H9 (cell line): ENCODE data around the gene MIER2. TPM values are rescaled to one million over a fixed set of nuclear protein-coding genes. Genes with fewer than 3 reads are reported as not detected.

Experiments
- DNase-seq: peaks from one replicate; pipeline ENCODE4 v3.0.0-alpha.2; 2017
- H2AFZ ChIP-seq: one replicate; pipeline ENCODE4 v1.6.1; 2013; ENCODE audit warnings: mild to moderate bottlenecking, low read length, control low read depth, moderate library complexity
- H2AK5ac ChIP-seq: 2 replicates; pipeline ENCODE4 v1.6.1; 2013; ENCODE audit warnings: low read length, control low read depth, mixed read lengths; ENCODE audit not compliant: insufficient read length
- H2BK120ac ChIP-seq: one replicate; pipeline ENCODE4 v1.6.1; 2013; ENCODE audit warnings: low read depth, mild to moderate bottlenecking, low read length, control low read depth, inconsistent platforms; ENCODE audit not compliant: poor library complexity, severe bottlenecking
- H2BK12ac ChIP-seq: 2 replicates; pipeline ENCODE4 v1.6.1; 2013; ENCODE audit warnings: low read length, control low read depth, mixed read lengths, low read depth; ENCODE audit not compliant: insufficient read length
- H2BK15ac ChIP-seq: 2 replicates; pipeline ENCODE4 v1.6.1; 2013; ENCODE audit warnings: low read depth, low read length, control low read depth
- H2BK20ac ChIP-seq: one replicate; pipeline ENCODE4 v1.6.1; 2013; ENCODE audit warnings: low read depth, mild to moderate bottlenecking, low read length, control low read depth, inconsistent platforms; ENCODE audit not compliant: poor library complexity, severe bottlenecking
- H2BK5ac ChIP-seq: 2 replicates; pipeline ENCODE4 v1.6.1; 2013; ENCODE audit warnings: low read length, control low read depth, mixed read lengths; ENCODE audit not compliant: insufficient read length
- H3K14ac ChIP-seq: 2 replicates; pipeline ENCODE4 v1.6.1; 2013; ENCODE audit warnings: low read length, control low read depth; ENCODE audit not compliant: insufficient read depth
- H3K18ac ChIP-seq: 2 replicates; pipeline ENCODE4 v1.6.1; 2013; ENCODE audit warnings: low read depth, mild to moderate bottlenecking, mixed read lengths, low read length, control low read depth; ENCODE audit not compliant: insufficient read length
- H3K23ac ChIP-seq: 2 replicates; pipeline ENCODE4 v1.6.1; 2013; ENCODE audit warnings: low read length, control low read depth, mixed read lengths, low read depth; ENCODE audit not compliant: insufficient read length
- H3K23me2 ChIP-seq: 2 replicates; pipeline ENCODE4 v1.6.1; 2013; ENCODE audit warnings: low read depth, mild to moderate bottlenecking, mixed read lengths, low read length, control low read depth; ENCODE audit not compliant: insufficient read length, poor library complexity, severe bottlenecking
- H3K27ac ChIP-seq: 2 replicates; pipeline ENCODE4 v1.5.1; 2013; ENCODE audit warnings: low read length, control low read depth, mixed read lengths, low read depth; ENCODE audit not compliant: insufficient read length
- H3K27me3 ChIP-seq: 2 replicates; pipeline ENCODE4 v1.6.1; 2013; ENCODE audit warnings: low read length, control low read depth, inconsistent platforms; ENCODE audit not compliant: insufficient read depth
- H3K4ac ChIP-seq: 2 replicates; pipeline ENCODE4 v1.6.1; 2013; ENCODE audit warnings: low read depth, mild to moderate bottlenecking, control low read depth, inconsistent platforms, low read length, moderate library complexity
- H3K4me1 ChIP-seq: 2 replicates; pipeline ENCODE4 v1.6.1; 2013; ENCODE audit warnings: low read length, control low read depth, inconsistent platforms; ENCODE audit not compliant: insufficient read depth
- H3K4me2 ChIP-seq: 2 replicates; pipeline ENCODE4 v1.6.1; 2013; ENCODE audit warnings: low read length, control low read depth, mixed read lengths; ENCODE audit not compliant: insufficient read length, insufficient read depth
- H3K56ac ChIP-seq: 2 replicates; pipeline ENCODE4 v1.6.1; 2013; ENCODE audit warnings: low read depth, mild to moderate bottlenecking, mixed read lengths, low read length, control low read depth; ENCODE audit not compliant: insufficient read length
- H3K79me1 ChIP-seq: 2 replicates; pipeline ENCODE4 v1.6.1; 2013; ENCODE audit warnings: low read depth, mild to moderate bottlenecking, moderate library complexity, low read length, control low read depth, inconsistent platforms; ENCODE audit not compliant: insufficient read depth, poor library complexity, severe bottlenecking
- H3K79me2 ChIP-seq: 2 replicates; pipeline ENCODE4 v1.6.1; 2013; ENCODE audit warnings: low read length, control low read depth, inconsistent platforms; ENCODE audit not compliant: insufficient read depth
- H3K9ac ChIP-seq: 2 replicates; pipeline ENCODE4 v1.6.1; 2013; ENCODE audit warnings: low read length, control low read depth, mixed read lengths; ENCODE audit not compliant: insufficient read length; ENCODE audit errors: extremely low read depth
- H3K9me3 ChIP-seq: one replicate; pipeline ENCODE4 v1.6.1; 2013; ENCODE audit warnings: low read depth, low read length, inconsistent platforms; ENCODE audit not compliant: control insufficient read depth
- H3T11ph ChIP-seq: one replicate; pipeline ENCODE4 v1.6.1; 2013; ENCODE audit warnings: mild to moderate bottlenecking, low read length, control low read depth, inconsistent platforms
- H4K20me1 ChIP-seq: one replicate; pipeline ENCODE4 v1.6.1; 2013; ENCODE audit not compliant: control insufficient read depth, insufficient read length, insufficient read depth
- H4K5ac ChIP-seq: 2 replicates; pipeline ENCODE4 v1.6.1; 2013; ENCODE audit warnings: low read depth, mild to moderate bottlenecking, mixed read lengths, low read length, control low read depth; ENCODE audit not compliant: insufficient read length
- H4K8ac ChIP-seq: replicated peaks from 2 replicates; pipeline ENCODE4 v1.6.1; 2013; ENCODE audit warnings: low read length, control low read depth, mixed read lengths, low read depth; ENCODE audit not compliant: insufficient read length
- H4K91ac ChIP-seq: 2 replicates; pipeline ENCODE4 v1.6.1; 2013; ENCODE audit warnings: low read depth, mild to moderate bottlenecking, moderate library complexity, mixed read lengths, low read length, control low read depth; ENCODE audit not compliant: insufficient read length
- H3K27ac Mint-ChIP-seq, 3 experiments: 2 replicates in 2 of 3; 3 replicates in 1 of 3; pipeline ENCODE4 v1.8.0; 2020 to 2021; ENCODE audit warnings: mixed read lengths in 3 of 3, mild to moderate bottlenecking in 1 of 3, moderate library complexity in 1 of 3
- H3K27me3 Mint-ChIP-seq: 2 replicates; pipeline ENCODE4 v1.8.0; 2021; ENCODE audit warnings: low read depth, mild to moderate bottlenecking, moderate library complexity, mixed read lengths
- H3K36me3 Mint-ChIP-seq, 3 experiments: 2 replicates in 2 of 3; 3 replicates in 1 of 3; pipeline ENCODE4 v1.8.0; 2020 to 2021; ENCODE audit warnings: low read depth in 3 of 3, mixed read lengths in 3 of 3; ENCODE audit not compliant: insufficient read depth in 1 of 3
- H3K4me1 Mint-ChIP-seq, 2 experiments: 2 replicates each; pipeline ENCODE4 v1.8.0; 2020; ENCODE audit warnings: mixed read lengths in 2 of 2
- H3K4me3 Mint-ChIP-seq, 2 experiments: 2 replicates in 1 of 2; 3 replicates in 1 of 2; pipeline ENCODE4 v1.8.0; 2020 to 2021; ENCODE audit warnings: mild to moderate bottlenecking in 2 of 2, mixed read lengths in 2 of 2, moderate library complexity in 1 of 2
- H3K9me3 Mint-ChIP-seq, 2 experiments: 2 replicates in 1 of 2; 3 replicates in 1 of 2; pipeline ENCODE4 v1.8.0; 2020; ENCODE audit warnings: mild to moderate bottlenecking in 2 of 2, mixed read lengths in 2 of 2, moderate library complexity in 1 of 2
- WGBS: extraction: QIAGEN DNeasy Blood & Tissue Kit; methylation state at CpG from one replicate; pipeline ENCODE4 v1.1.7; 2013; ENCODE audit warnings: missing lambda C conversion rate, low lambda C conversion rate, mixed read lengths; ENCODE audit not compliant: insufficient read length; ENCODE audit errors: extremely low coverage; 5-methylcytosine and 5-hydroxymethylcytosine counted together
- total RNA-seq: library from RNA; stranded (reverse); gene quantifications from 2 replicates; pipeline ENCODE4 v1.2.1, GENCODE V29; 2021
- TF ChIP-seq, protein P1 (sequence below): fragments of 200-600 bp; sonication (generic); conservative IDR thresholded peaks from 3 replicates; pipeline ENCODE4 v1.8.0; 2021; ENCODE audit warnings: antibody characterized with exemption, mild to moderate bottlenecking

MIER2 gene
- total RNA-seq, 1 experiment from 2014 or later = 60.5 TPM

DNA sequence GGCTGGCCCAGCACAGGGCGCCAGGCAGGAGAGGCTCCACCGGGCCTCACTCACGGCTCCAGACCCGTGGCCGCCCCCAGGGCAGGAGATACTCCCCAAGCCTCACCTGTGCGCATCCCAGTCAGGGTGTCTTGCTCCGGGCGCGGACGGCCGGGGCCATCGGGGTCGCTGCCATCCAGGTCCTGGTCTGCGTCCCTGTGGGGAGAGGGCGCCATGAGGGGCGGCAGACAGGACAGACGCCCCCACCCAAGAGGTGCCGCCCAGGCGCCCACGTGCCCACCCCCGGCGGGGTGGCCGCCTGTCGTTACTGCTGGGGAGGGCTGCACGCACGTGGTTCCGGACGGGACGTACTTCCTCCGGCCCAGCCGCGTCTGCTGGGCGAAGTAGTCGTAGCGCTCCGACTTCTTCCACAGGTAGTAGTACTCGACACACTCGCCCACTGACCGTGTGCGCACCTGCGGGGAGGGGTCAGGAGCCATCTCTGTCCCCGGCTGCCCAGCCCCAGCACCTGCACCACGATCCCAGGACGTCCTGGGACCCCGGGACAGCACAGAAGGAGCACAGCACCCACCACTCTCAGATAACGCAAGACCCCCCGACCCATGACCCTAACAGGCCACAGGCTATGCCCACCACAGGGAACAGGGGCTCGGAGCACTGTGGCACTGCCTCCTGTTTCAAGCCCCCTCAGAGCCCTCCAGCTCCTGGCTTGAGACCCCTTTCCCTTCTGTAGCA lies 36.0 kb downstream of the MIER2 start:
- TF ChIP-seq, protein P1, sequence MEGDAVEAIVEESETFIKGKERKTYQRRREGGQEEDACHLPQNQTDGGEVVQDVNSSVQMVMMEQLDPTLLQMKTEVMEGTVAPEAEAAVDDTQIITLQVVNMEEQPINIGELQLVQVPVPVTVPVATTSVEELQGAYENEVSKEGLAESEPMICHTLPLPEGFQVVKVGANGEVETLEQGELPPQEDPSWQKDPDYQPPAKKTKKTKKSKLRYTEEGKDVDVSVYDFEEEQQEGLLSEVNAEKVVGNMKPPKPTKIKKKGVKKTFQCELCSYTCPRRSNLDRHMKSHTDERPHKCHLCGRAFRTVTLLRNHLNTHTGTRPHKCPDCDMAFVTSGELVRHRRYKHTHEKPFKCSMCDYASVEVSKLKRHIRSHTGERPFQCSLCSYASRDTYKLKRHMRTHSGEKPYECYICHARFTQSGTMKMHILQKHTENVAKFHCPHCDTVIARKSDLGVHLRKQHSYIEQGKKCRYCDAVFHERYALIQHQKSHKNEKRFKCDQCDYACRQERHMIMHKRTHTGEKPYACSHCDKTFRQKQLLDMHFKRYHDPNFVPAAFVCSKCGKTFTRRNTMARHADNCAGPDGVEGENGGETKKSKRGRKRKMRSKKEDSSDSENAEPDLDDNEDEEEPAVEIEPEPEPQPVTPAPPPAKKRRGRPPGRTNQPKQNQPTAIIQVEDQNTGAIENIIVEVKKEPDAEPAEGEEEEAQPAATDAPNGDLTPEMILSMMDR = no peak
- H2BK12ac ChIP-seq = no peak overlapping the region
- H2BK15ac ChIP-seq = no peak overlapping the region
- no peak overlapping the region for H3K18ac ChIP-seq
- no CpG with 5 or more reads among the region's 48 CpGs for WGBS
- H3K9me3 Mint-ChIP-seq = no peaks in the 10 kb centered on the region
- H2BK5ac ChIP-seq = no peak overlapping the region
- H3K23ac ChIP-seq = no peak overlapping the region
- no peak overlapping the region for H3K9ac ChIP-seq
- H2AK5ac ChIP-seq = no peak overlapping the region
- no peak overlapping the region for H4K91ac ChIP-seq
- H3T11ph ChIP-seq = no peak overlapping the region
- no peak overlapping the region for H2BK20ac ChIP-seq
- no peaks in the 10 kb centered on the region for H3K4me1 ChIP-seq
- H3K36me3 Mint-ChIP-seq = peaks cover 28 to 54% (median 49%) of the 10 kb centered on the region in 3 experiments; a peak in 6 of 7 replicates
- no peak overlapping the region for H3K27ac ChIP-seq
- H3K14ac ChIP-seq = no peak overlapping the region
- H2AFZ ChIP-seq = no peak overlapping the region
- DNase-seq = no peak
- no peak overlapping the region for H4K5ac ChIP-seq
- no peaks in the 10 kb centered on the region for H3K27me3 Mint-ChIP-seq
- no peaks in the 10 kb centered on the region for H4K20me1 ChIP-seq
- H3K27ac Mint-ChIP-seq = peak overlapping the region in 1 of 3 experiments; percentile 89; a peak in 2 of 7 replicates
- H3K4ac ChIP-seq = no peak overlapping the region
- H3K27me3 ChIP-seq = no peaks in the 10 kb centered on the region
- H3K4me3 Mint-ChIP-seq = no peak overlapping the region
- H3K79me2 ChIP-seq = no peaks in the 10 kb centered on the region
- no peak overlapping the region for H2BK120ac ChIP-seq
- H3K9me3 ChIP-seq = no peaks in the 10 kb centered on the region
- H3K4me1 Mint-ChIP-seq = no peaks in the 10 kb centered on the region
- no peak overlapping the region for H3K56ac ChIP-seq
- H3K79me1 ChIP-seq = no peaks in the 10 kb centered on the region
- no peak overlapping the region for H4K8ac ChIP-seq
- H3K4me2 ChIP-seq = no peak overlapping the region
- no peaks in the 10 kb centered on the region for H3K23me2 ChIP-seq
